IMR-90 (cell line): ENCODE results near the gene MAZ.

Experiments used
- RFX5 ChIP-seq: IDR thresholded peaks from 2 replicates; pipeline ENCODE4 v1.8.0; 2012; ENCODE audit warnings: low read depth, mild to moderate bottlenecking, low read length, moderate library complexity
- TF ChIP-seq, protein P1 (sequence below): conservative IDR thresholded peaks from 2 replicates; pipeline ENCODE4 v1.5.1; 2012; ENCODE audit warnings: mild to moderate bottlenecking, low read depth, low read length, improper control_type of control experiment

DNA sequence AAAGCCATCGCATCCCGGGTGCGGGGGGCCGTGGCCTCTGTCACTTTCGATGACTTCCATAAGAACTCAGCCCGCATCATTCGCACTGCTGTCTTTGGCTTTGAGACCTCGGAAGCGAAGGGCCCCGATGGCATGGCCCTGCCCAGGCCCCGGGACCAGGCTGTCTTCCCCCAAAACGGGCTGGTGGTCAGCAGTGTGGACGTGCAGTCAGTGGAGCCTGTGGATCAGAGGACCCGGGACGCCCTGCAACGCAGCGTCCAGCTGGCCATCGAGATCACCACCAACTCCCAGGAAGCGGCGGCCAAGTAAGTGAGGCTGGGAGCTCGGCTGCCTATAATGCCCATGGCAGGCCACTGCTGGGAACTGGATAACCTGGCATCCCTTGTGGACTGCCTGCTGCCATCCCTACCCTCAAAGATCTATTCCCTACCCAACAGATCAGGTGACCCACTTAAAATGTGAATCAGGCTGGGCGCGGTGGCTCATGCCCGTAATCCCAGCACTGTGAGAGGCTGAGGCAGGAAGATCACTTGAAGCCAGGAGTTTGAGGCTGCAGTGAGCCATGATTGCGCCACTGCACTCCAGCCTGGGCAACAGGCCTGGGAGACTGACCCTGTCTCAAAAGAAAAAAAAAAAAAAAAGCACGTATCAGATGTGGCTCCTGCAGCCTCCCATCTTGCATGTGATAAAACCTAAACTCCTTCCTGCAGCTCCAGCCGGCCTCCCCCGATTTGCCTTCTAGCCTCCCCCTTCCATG is 38.4 kb downstream of the MAZ start:
- TF ChIP-seq, protein P1, sequence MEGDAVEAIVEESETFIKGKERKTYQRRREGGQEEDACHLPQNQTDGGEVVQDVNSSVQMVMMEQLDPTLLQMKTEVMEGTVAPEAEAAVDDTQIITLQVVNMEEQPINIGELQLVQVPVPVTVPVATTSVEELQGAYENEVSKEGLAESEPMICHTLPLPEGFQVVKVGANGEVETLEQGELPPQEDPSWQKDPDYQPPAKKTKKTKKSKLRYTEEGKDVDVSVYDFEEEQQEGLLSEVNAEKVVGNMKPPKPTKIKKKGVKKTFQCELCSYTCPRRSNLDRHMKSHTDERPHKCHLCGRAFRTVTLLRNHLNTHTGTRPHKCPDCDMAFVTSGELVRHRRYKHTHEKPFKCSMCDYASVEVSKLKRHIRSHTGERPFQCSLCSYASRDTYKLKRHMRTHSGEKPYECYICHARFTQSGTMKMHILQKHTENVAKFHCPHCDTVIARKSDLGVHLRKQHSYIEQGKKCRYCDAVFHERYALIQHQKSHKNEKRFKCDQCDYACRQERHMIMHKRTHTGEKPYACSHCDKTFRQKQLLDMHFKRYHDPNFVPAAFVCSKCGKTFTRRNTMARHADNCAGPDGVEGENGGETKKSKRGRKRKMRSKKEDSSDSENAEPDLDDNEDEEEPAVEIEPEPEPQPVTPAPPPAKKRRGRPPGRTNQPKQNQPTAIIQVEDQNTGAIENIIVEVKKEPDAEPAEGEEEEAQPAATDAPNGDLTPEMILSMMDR = no peak
- no peak for TF ChIP-seq RFX5
